COLO668 (cell line): ENCODE measurements around the gene NEO1.

Experiments used
- DNase-seq: peaks from one replicate; lab custom pipeline; 2025; ENCODE audit not compliant: unreplicated experiment; lab: John Stamatoyannopoulos, UW

Gene NEO1

DNA sequence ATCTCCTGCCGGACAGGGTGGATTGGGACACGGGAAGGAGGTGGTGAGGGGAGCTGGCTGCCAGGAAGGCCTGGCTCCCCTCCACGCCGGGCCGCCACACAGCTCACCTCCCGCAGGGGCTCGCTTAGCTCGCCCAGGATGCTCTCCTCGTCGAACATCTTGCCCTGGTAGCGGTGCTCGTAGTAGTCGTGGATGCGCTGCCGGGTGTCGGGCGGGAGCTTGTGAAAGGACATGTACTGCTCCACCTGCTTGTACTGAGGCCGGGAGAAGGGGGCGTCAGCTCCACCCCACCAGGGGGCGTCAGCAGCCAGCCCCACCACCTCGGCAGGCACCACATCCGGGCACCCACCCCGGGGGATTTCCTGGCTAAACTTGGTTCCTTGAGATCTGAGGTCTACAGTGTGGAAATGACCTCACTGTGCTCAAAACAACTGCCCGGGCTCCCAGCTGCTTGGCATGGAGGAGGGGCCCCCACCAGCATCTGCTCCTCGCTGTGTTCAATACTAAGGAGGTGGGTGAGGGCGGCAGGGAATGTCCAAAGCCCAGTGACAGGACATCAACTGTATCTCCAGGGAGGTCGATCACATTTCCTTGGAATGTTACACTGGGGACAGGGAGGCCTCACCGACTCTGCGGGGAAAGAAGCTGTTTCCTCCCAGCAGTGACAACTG lies 273.1 kb downstream of the NEO1 start:
- peak; percentile 44 for DNase-seq

DNA sequence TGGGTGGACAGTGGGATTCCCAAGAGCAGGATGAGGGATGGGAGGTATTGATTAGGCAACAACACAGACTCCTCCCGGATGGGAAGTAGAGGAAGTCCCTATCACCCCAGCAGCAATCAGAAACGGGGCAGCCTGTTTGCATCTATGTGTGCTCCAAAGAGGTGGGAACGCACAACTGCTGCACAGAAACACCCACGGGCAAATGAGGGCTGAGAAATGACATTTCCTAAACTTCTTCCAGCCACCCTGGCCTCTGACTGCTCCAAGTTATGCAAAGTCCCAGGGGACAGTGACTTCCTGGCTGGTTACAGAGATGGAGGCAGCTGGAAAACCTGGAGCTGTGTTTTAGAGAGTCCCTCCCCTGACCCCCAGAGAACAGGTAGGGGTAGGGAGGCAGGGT lies 273.9 kb downstream of the NEO1 start:
- no peak for DNase-seq

DNA sequence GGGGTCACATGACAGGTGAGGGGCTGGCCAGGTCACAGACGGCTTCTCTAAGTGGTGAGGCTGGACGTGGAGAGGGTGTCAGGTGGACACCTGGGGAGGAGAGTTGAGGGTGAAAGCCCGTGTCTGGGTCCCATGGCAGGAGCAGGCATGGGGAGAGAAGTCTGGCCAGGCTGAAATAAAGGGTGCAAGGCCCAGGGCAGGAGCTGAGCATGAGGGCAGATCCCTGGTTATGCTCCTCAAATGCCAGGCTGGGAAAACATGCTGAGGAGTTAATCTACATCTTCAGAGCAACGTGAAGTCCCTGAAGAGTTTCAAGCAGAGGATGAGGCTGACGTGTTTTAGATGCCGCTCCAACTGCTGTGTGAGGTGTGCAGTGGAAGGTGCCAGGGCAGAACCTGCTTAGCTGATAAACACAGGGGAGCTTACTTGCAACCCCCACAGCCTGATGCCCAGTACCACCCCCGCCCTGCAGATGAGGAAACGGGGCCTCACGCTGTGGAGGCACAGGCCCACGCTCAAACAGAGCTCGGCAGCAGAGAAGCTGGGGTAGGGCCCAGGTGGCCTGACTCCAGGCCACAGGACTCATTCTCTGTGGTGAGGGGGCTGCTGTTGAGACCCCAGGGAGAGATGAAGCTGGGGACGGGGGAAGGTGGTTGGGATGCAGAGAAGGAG lies 276.0 kb downstream of the NEO1 start:
- DNase-seq: no peak

DNA sequence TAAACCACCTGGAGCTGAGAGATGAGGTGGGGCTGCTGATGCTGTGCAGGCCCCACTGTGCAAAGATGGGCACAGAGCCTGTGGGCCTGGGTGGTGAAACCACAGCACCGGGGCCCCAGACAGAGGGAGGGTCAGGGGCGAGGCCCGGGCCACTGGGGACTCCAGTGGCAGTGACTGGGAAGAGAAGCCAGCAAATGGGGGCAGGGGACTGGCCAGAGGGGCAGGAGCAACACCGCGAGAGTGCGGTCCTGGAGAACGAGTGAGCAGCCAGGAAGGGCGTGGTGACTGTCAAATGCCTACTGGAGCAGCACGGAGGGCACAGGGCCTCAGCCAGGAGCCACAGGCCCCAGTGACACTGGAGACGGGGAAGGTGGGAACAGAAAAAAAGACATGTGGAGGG lies 276.7 kb downstream of the NEO1 start:
- DNase-seq: no peak

DNA sequence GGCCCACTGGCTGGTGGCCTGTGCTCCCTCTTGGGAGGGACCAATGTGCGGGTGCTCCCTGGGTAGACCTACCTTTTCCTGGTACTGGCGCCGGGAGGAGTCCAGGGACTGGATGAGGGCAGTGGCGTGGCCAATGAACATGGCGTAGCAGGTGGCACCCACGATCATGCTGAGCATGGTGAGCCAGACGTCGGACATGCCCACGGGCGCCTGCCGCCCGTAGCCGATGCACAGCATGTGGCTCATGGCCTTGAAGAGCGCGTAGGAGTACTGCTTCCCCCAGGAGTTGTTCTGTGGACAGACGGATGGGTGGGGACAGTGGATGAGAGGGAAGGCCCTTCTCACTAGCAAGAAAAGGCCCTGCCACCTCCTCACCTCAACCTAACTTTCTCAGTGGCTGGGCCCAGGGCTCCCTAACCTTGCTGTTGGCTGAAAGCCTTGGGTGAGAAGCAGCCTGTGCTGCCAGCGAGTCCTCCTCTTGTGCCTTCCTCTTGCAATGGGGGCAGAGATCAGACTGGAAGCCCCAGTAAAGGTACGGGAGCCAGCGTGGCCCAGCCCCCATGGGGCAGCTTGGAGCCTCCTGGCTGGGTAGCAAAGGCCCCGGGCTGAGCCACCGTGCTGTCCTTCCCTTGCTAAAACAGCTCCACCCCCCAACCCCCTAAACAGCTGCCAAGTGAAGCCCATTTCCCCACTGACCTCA lies 277.4 kb downstream of the NEO1 start:
- no peak for DNase-seq

DNA sequence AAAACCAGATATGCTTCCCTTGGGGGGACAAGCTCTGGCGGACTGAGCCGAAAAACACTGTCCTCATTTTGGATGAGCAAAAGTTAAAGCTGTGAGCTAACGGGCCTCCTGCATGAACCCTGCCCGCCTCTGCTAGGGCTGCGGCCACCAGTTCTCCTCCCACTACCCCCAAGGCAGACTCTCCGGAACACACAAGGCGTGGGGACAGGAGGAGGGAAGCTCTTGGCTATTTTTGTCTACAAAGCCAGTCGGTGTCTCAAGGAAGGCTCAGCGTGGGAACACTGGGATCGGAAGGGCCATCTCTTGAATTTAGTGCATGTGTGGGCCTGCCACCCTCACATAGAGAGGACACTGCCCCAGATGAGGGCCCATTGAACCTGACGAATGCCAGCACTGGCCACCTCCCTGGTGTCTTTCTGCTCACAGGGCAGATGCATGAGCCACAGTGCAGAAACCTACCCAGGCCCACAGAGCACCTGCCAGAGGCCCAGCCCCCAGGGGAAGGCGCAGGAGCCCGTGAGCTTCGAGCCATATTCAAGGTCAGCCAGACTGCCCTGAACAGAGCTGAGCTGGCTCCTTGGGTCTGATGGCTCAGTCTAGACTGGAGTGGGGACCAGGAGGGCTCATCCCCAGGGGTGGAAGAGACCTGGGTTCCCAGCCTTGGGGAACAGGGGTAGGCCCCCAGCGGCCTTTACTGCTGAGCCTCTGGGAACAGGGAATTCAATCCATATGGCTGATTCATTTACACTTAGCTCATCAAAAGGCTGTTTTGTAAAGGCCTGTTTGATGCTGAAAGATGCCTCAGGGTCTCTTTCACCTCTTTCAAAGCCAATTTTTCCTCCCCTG lies 278.2 kb downstream of the NEO1 start:
- no peak for DNase-seq

DNA sequence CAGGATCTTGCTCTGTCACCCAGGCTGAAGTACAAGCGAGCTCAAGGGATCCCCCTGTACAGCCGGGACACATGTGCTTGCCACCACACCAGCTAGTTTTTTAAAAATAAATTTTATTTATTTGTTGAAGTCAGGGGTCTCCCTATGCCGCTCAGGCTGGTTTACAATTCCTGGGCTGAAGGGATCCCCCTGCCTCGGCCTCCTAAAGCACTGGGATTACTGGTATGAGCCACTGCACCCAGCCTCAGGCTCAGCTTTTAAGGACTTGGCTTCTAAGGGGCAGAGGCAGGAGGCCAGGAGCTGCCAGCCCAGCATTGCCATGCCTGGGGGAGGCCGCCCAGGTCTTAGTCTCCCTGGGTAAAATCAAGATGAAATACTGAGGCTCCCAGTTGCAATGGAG lies 279.2 kb downstream of the NEO1 start:
- no peak for DNase-seq

DNA sequence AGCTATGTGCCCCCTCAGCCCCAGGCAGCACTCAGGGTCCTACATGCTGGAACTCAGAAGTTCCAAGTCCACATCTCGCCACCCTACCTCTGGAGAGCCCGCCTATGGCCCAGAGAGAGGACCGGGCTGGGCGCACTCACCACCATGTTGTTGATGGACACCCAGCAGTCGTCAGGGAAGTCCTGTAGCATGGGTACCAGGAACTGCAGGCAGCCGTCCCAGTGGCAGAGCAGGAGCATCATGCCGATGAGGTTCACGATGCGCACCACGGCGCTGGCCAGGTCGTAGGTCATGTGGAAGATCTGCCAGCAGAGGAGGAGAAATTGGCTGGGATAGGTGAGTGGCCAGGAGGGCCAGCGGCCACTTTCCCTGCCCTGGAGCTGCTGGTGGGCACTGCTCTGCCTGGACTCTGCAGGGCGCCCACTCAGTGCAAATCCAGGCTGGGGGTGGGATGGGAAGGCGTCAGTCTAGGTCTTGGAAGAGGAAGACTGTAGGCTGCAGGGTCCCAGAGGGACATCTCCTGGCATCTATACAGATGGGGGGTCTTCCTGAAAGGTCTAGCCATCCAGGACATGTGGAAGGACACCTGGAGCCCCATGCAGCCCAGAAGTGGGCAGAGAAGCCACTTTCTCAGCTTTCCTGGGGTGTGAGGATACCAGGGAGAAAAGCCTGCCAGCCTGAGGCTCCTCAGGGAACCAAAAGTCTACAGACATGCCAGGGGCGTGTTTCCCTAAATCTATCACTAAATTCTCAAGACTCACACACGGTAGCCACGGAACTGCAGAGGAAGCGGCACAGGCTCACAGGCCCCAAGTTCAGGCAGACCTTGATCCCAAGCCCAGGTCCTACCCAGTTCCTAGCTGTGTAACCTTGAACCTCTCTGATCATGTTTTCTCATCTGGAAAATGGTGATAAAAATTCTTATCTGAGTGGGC lies 280.0 kb downstream of the NEO1 start:
- no peak for DNase-seq

DNA sequence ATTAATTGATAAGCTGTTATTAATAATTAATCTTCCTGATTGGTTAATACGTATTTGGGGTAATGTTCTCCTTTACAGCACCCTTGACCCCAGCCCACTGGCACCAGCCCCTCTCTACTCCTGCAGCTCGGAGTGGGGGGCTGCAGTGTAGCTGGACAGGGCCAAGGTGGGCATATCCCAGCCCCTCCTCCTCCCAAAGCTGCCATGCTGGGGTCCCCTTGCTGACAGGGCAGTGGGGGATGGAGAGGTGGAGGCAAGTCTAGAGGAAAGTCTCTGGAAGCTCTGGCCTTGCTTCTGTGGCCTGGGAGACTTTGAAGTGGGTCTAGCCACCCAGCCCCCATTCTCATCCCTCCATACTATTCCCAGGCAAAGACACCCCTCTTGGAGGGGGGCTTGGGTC lies 280.7 kb downstream of the NEO1 start:
- DNase-seq: no peak

DNA sequence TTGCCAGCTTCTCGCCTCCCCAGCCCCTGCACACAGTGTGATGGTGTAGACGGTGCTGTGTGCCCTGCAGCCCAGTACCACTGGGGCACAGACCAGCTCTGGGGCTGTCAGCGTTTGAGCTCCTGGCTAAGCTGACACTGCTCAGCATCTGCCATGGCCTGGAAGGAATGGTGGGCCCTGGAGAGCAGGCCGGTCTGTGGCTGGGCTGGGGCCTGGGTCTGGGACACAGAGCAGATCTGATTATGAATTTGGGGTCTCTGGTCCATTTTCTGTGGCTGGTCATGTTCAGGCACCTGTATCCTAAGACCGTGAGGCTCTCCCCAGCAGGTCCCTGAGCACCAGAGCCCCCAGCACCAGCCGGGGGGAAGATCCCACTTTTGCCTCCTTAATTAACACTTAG lies 281.8 kb downstream of the NEO1 start:
- DNase-seq: no peak

DNA sequence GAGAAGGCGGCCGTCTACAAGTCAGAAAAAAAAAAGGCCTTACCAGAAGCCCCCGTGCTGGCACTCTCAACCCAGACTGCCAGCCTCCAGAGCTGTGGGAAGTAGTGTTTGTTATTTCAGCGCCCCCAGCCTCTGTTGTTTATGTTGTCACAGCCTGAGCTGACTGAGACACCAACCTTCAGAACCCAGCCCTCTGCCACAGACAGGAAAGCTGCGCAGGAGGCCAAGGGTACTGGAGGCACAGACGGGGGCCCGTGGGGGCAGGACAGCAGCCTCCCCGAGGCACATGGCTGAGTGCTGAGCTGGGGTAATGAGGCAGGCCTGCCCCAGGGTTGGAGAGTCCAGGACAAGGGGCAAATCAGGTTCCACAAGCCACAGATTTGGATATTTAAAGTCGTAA lies 282.8 kb downstream of the NEO1 start:
- DNase-seq: no peak

DNA sequence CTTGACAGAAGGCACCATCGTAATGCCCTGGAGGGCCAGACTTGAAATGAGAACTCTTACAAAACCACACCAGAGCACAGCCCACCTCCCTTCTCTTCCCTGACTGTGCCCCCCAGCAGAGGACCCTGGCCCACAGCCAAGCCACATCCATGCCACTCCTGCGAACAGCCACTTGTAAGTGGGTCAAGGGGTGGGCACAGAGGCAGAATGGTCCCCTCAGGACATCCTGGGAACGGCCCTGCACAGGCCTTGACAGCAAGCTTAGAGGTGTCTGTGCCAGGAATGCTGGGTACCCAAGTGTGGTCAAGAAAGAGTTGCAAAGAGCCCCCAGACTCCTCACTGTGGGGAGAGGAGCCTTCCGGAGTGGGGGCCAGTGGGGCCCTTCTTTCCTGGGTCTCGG lies 283.2 kb downstream of the NEO1 start:
- no peak for DNase-seq

DNA sequence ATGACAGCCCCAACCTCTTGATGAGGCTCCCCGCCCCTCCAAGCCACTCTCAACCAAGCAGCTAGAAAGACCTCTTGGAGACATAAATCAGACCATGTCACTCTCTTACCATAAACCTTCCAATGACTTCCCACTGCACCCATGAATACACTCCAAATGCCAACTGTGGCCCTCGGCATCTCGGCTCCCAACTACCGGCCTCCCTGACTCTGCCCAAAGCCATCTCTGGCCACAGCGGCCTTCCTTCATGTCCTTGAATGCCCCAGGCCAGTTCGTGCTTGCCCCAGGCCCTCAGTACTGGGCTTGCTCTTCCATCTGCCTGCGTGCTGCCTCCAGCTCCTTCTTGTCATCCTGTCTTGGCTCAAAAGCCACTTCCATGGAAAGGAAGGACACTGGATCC lies 284.5 kb downstream of the NEO1 start:
- DNase-seq: no peak

DNA sequence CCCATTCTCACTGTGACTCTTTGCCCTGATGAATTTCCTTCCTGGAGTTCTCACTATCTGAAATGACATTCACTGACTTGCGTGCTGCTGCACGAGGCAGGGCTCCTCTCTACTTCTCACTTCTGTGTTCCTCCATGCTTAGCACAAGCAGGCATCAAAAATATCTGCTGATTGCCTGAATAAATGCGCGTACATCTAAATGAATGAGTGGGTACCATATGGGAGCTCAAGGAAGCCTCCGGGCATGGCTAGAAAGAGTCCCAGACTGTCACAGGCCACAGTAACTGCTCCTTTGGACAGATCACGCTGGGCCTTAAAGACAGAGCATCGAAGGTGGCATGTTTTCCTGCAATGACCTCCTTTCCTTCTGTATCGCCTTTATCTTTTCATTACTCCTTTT lies 284.9 kb downstream of the NEO1 start:
- no peak for DNase-seq

DNA sequence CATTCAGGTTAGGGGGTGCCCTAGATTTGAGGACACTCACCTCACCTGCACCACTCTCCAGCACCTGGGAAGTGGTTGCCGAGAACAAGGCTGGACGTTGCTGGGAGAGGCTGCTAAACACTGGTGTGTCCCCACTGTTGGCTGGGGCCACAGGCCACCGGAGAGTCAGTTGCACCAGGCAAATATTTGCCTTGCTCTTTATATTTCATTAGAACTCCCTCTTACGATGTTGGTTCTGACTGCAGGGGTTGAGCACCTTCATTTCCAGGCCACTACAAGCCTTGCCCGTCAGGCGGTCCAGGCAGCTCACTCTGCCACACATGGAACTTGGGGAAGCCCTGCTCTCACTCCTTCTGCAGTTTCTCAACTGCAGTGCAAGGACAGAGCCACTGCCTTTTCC lies 285.8 kb downstream of the NEO1 start:
- DNase-seq: peak; percentile 82

DNA sequence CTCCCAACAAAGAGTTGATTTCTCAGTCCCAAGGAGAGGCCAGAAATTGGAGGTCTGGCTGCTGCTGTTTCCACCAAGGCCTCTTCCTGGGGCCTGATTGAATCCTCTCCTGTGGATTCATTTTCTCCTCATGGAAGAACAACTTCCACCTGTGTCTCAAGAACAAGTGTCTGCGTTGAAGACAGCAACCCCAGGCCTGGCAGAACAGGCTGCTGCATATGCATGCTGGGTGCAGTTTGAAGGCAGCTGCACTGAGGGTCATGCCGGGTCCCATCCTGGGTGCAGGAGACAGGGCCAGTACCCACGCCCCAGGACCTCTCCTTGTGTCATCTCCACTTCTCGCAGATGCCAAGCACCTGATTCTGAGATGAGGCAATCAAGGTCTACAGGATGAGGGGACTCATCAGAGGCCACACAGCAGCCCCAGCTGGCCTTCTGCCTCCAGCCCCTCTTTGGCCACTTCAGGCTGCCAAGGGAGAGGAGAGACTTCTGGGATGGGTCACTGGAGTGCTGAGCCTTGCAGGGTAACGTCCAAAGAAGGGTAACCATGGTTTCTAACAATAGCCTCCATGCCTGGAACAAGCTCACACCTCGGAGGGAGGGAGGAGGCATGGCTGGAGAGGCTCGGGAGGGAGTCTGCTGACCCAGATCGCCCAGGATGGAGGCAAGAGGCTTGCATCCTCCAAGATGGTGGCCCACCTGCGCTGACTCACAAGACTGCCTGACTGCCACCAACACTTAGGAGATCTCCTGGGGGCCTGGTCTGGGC lies 286.5 kb downstream of the NEO1 start:
- no peak for DNase-seq

DNA sequence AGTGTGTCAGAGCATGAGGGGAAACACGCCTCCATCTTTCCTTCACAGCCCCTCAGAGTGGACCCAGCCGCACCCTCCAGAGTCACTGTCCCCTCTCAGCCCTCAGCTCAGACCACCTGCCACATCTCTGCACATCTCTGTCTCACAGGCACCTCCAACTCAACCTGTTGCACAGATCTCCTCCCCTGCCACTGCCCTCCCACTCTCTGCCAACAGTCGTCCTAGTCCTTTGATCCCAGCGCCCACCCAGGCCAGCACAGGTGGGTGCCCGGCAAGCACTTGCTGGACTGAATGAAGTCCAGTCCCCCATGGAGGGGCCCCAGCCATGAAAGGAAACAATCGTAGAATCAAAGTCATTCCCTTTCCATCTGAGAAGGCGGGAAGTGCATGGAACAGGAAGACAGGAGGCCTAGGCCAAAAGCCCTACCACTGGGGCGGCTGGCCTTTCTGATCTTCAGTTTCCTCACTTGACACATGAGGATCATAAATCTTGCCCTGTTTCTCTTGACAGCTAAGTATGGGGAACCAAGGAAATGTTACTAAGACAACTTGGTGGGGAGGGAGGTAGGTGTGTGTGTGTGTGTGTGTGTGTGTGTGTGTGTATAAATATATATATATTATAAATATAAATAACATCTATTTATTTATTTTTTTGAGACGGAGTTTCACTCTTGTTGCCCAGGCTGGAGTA lies 288.4 kb downstream of the NEO1 start:
- DNase-seq: no peak

DNA sequence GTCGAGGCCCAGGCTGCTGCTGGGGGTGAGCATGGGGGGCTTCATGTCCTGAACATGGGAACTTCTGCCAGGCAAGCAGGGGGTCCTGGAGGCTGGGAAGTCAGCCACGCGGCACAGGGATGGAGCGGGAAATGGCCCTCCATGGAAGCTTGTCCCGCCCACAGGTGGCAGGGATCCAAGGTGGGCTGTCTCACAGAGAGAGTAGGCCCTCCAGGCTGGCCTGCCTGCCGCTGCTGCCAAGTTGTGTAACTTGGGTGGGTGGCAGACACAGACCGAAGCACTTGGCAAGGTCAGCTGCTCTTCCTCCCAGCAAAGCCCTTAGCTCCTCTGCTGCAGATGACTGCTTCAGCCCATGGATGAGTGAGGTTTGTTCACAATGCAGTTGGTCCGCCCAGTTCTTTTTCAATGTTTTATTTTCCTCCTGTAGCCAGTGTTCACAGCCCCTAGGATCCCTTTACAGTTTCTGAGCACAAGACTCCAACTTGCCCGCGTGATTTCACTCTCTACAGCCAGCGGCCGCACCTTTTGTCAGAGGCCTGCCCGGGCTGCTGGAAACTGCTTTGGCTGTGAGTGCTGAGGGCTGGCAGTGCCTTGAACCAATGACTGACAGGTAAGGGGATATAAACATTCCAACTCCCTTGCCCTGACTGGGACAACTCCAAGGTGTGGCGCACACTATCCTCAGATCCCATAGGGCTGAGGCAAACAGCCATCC lies 289.8 kb downstream of the NEO1 start:
- DNase-seq: no peak

DNA sequence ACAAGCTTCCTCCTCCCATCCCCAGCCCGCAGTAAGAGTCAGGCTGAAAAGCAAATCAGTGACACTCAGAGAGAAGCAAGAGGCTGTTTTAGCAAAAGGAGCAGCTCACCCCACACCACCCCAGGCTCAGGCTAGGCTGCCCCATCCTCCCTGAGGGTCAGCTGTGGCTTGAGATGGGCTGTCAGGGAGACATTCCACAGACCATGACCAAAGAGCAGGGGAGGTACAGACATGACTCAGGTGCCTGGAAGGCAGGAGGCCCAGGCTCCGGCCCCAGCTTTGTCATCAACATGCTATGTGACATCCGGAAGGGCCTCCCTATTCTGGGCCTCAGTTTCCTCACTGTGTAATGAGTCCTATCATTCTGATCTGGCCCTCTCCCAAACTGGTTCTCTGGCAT lies 291.8 kb downstream of the NEO1 start:
- no peak for DNase-seq
